Nephron progenitor cell (in vitro differentiated cells): ENCODE data around the gene SUPT20H.

Source experiments
- DNase-seq: peaks from one replicate; pipeline ENCODE4 v3.0.0; 2021
- H3K27ac Mint-ChIP-seq: 2 replicates; pipeline ENCODE4 v1.8.0; 2021; ENCODE audit warnings: mild to moderate bottlenecking, moderate library complexity, mixed read lengths
- H3K27me3 Mint-ChIP-seq: 2 replicates; pipeline ENCODE4 v1.8.0; 2021; ENCODE audit warnings: mild to moderate bottlenecking, low read depth, mixed read lengths; ENCODE audit not compliant: poor library complexity
- H3K36me3 Mint-ChIP-seq: 2 replicates; pipeline ENCODE4 v1.8.0; 2021; ENCODE audit warnings: low read depth, mixed read lengths
- H3K4me1 Mint-ChIP-seq: 2 replicates; pipeline ENCODE4 v1.8.0; 2021; ENCODE audit warnings: mixed read lengths
- H3K4me3 Mint-ChIP-seq: 2 replicates; pipeline ENCODE4 v1.8.0; 2021; ENCODE audit warnings: mild to moderate bottlenecking, moderate library complexity, mixed read lengths
- H3K9me3 Mint-ChIP-seq: 2 replicates; pipeline ENCODE4 v1.8.0; 2021; ENCODE audit warnings: mild to moderate bottlenecking, moderate library complexity, mixed read lengths
- TF ChIP-seq, protein P1 (sequence below): fragments of 200-600 bp; sonication (generic); IDR thresholded peaks from 2 replicates; pipeline ENCODE4 v1.5.0; 2021; ENCODE audit warnings: antibody characterized with exemption

The SUPT20H gene

DNA sequence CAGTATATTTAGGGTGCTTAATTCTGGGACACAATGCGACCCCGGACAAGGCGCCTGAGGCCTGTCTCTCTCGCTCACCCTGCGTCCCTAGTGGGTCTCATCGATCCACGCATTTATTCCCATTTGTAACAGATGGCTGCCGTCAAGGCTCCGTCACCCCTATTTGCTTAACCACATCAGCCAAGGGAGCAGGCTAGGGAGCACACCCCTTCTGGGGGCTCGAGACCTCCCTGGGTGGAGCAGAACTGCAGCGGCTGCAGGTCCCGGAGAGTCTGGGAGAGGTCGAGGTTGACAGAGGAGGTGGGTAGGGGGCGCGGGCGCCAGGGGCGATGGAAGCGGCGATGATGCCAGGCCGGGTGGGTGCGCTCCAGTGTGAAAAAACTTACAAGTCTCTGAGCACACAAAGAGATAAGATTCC, 60.9 kb downstream of the SUPT20H start:
- peak; percentile 44 for DNase-seq
- H3K4me3 Mint-ChIP-seq: peak overlapping the region; percentile 100
- peak overlapping the region; percentile 98 for H3K27ac Mint-ChIP-seq
- peaks cover 6% of the 10 kb centered on the region for H3K27me3 Mint-ChIP-seq
- TF ChIP-seq, protein P1, sequence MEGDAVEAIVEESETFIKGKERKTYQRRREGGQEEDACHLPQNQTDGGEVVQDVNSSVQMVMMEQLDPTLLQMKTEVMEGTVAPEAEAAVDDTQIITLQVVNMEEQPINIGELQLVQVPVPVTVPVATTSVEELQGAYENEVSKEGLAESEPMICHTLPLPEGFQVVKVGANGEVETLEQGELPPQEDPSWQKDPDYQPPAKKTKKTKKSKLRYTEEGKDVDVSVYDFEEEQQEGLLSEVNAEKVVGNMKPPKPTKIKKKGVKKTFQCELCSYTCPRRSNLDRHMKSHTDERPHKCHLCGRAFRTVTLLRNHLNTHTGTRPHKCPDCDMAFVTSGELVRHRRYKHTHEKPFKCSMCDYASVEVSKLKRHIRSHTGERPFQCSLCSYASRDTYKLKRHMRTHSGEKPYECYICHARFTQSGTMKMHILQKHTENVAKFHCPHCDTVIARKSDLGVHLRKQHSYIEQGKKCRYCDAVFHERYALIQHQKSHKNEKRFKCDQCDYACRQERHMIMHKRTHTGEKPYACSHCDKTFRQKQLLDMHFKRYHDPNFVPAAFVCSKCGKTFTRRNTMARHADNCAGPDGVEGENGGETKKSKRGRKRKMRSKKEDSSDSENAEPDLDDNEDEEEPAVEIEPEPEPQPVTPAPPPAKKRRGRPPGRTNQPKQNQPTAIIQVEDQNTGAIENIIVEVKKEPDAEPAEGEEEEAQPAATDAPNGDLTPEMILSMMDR: no peak
- no peaks in the 10 kb centered on the region for H3K9me3 Mint-ChIP-seq
- H3K36me3 Mint-ChIP-seq: peaks cover 10% of the 10 kb centered on the region
- peaks cover 33% of the 10 kb centered on the region for H3K4me1 Mint-ChIP-seq

DNA sequence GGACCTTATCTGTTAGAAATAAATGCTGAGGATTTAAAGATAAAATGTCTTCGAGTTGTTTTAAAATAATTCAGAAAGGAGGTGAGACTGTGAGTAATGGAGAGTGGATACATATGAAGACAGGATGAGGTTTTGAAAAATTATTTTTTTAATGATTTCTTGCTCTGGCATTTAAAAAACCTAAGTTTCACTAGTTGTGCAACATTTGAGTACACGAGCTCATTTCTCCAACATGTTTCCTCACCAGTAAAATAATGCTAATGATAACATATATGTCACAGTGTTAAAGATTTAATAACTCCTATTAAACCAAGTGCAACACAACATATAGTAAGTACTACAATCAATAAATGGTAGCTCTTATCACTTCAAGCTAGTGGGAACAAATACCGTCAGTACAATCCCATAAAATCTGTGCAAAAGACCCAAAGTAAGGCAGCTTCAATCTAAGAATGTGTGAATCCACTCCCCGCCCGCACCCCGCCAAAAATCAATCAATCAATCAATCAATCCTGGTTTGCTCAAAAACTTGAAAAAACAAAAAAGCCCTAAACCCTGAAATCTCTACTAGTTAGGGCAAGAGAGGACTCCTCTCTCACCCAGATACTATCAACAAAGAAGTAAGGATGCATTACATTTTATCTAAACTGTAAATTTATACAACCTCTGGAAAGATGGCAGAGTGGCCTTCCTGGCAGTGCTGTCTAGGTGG, 61.6 kb downstream of the SUPT20H start:
- TF ChIP-seq, protein P1: no peak
- peak overlapping the region; percentile 100 for H3K4me3 Mint-ChIP-seq

DNA sequence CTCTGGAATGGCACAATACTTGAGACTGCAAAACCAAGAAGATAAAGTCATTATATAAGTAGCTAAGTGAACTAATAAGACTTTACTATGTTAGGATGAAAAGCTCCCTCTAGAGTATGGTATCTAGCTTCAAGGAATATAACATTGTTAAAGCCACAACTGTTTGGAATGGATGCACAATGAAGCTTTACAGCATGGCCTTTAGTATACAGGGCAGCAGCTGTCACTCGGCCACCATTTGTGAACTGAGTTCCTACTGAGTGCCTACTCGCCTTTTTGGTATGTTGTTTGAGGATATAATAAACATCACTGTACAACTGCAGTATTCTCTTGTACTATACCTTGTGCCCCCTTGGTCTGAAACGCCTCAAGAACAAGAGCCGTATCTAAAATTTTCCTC, 67.1 kb downstream of the SUPT20H start:
- Mint-ChIP-seq H3K4me3 (no peak overlapping the region), H3K27me3 (no peaks in the 10 kb centered on the region), H3K9me3 (no peaks in the 10 kb centered on the region), H3K4me1 (peaks cover 12% of the 10 kb centered on the region), H3K27ac (no peak overlapping the region), H3K36me3 (peaks cover 52% of the 10 kb centered on the region)
- TF ChIP-seq, protein P1: no peak
- DNase-seq: no peak

More for the DNA sequence above, 61.6 kb downstream of the SUPT20H start:
- H3K27me3 Mint-ChIP-seq: peaks cover 6% of the 10 kb centered on the region
- H3K36me3 Mint-ChIP-seq: peaks cover 7% of the 10 kb centered on the region
- no peak for DNase-seq
- H3K4me1 Mint-ChIP-seq: peaks cover 33% of the 10 kb centered on the region
- H3K27ac Mint-ChIP-seq: peak overlapping the region; percentile 98
- no peaks in the 10 kb centered on the region for H3K9me3 Mint-ChIP-seq

DNA sequence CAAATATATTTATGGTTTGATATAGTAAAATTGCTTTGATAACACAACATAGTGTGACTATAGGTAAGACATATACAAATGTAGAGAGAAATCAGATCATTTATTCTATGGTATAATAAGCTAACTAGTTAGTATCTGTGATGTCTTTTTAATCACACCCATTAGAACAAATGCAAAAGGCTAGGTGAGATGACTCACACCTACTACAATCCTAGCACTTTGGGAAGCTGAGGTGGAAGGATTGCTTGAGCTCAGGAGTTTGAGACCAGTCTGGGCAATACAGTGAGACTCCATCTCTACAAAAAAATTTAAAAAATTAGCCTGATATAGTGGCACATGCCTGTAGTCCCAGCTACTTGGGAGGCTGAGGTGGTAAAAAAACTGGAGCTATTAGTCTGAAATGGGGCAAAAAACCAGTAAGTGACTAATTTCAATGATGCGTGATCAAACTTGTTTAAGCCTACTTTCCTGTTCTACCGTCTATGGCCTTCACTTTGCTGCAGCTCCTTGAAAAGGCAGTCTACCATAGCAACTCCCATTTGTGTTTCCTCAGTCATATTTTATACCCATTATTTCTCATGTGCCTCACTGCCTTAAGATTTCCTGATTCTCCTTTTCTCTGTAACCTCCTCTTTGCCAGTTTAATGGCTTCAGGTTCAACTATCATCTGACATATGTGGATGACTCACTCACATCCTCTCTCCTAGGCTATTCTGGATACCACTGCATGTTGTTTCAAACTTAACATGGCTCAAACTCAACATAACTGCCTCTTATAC, 72.8 kb downstream of the SUPT20H start:
- DNase-seq: no peak
- peaks cover 4% of the 10 kb centered on the region for H3K27me3 Mint-ChIP-seq
- TF ChIP-seq, protein P1: no peak
- no peak overlapping the region for H3K4me3 Mint-ChIP-seq
- H3K9me3 Mint-ChIP-seq: no peaks in the 10 kb centered on the region
- peaks cover 71% of the 10 kb centered on the region for H3K36me3 Mint-ChIP-seq
- H3K27ac Mint-ChIP-seq: no peak overlapping the region
- H3K4me1 Mint-ChIP-seq: no peaks in the 10 kb centered on the region

DNA sequence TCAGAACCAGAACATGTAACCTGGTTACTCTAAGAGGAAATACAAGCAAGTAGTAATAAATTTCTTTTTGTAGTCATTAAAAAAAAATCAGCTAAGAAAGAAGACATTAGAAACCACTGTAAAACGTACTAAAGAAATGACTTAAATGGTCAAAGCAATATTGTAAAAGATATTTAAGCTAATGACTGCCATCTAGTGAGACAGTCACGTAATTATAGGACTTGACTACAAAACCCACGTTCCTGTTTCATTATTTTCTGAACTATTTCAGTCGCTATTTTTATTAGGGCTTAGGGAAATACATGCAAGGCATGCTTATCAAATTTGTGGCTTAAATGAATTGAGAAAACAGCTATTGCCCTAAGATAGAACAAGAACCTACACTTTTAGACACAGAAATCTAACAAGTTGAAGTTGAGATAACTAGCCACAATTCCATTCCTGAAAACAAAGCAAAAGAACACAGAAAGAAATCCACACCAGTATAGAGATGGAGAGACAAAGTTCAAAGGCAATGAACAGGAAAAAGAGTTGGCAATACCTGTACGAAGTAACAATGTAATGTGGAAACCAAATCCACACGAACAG, 78.2 kb downstream of the SUPT20H start:
- Mint-ChIP-seq H3K27ac (peak overlapping the region; percentile 86), H3K27me3 (peaks cover 4% of the 10 kb centered on the region), H3K4me3 (no peak overlapping the region), H3K9me3 (peaks cover 7% of the 10 kb centered on the region), H3K36me3 (peaks cover 56% of the 10 kb centered on the region), H3K4me1 (no peaks in the 10 kb centered on the region)
- TF ChIP-seq, protein P1: peak; percentile 45
- no peak for DNase-seq
